H9 (cell line): ENCODE measurements around the gene PTEN. TPM values are rescaled to one million over a fixed set of nuclear protein-coding genes. Genes with fewer than 3 reads are reported as not detected.

Experiments
- DNase-seq: peaks from one replicate; pipeline ENCODE4 v3.0.0-alpha.2; 2017
- H2AFZ ChIP-seq: one replicate; pipeline ENCODE4 v1.6.1; 2013; ENCODE audit warnings: mild to moderate bottlenecking, low read length, control low read depth, moderate library complexity
- H2AK5ac ChIP-seq: 2 replicates; pipeline ENCODE4 v1.6.1; 2013; ENCODE audit warnings: low read length, control low read depth, mixed read lengths; ENCODE audit not compliant: insufficient read length
- H2BK120ac ChIP-seq: one replicate; pipeline ENCODE4 v1.6.1; 2013; ENCODE audit warnings: low read depth, mild to moderate bottlenecking, low read length, control low read depth, inconsistent platforms; ENCODE audit not compliant: poor library complexity, severe bottlenecking
- H2BK12ac ChIP-seq: 2 replicates; pipeline ENCODE4 v1.6.1; 2013; ENCODE audit warnings: low read length, control low read depth, mixed read lengths, low read depth; ENCODE audit not compliant: insufficient read length
- H2BK15ac ChIP-seq: 2 replicates; pipeline ENCODE4 v1.6.1; 2013; ENCODE audit warnings: low read depth, low read length, control low read depth
- H2BK20ac ChIP-seq: one replicate; pipeline ENCODE4 v1.6.1; 2013; ENCODE audit warnings: low read depth, mild to moderate bottlenecking, low read length, control low read depth, inconsistent platforms; ENCODE audit not compliant: poor library complexity, severe bottlenecking
- H2BK5ac ChIP-seq: 2 replicates; pipeline ENCODE4 v1.6.1; 2013; ENCODE audit warnings: low read length, control low read depth, mixed read lengths; ENCODE audit not compliant: insufficient read length
- H3K14ac ChIP-seq: 2 replicates; pipeline ENCODE4 v1.6.1; 2013; ENCODE audit warnings: low read length, control low read depth; ENCODE audit not compliant: insufficient read depth
- H3K18ac ChIP-seq: 2 replicates; pipeline ENCODE4 v1.6.1; 2013; ENCODE audit warnings: low read depth, mild to moderate bottlenecking, mixed read lengths, low read length, control low read depth; ENCODE audit not compliant: insufficient read length
- H3K23ac ChIP-seq: 2 replicates; pipeline ENCODE4 v1.6.1; 2013; ENCODE audit warnings: low read length, control low read depth, mixed read lengths, low read depth; ENCODE audit not compliant: insufficient read length
- H3K23me2 ChIP-seq: 2 replicates; pipeline ENCODE4 v1.6.1; 2013; ENCODE audit warnings: low read depth, mild to moderate bottlenecking, mixed read lengths, low read length, control low read depth; ENCODE audit not compliant: insufficient read length, poor library complexity, severe bottlenecking
- H3K27ac ChIP-seq: 2 replicates; pipeline ENCODE4 v1.5.1; 2013; ENCODE audit warnings: low read length, control low read depth, mixed read lengths, low read depth; ENCODE audit not compliant: insufficient read length
- H3K27me3 ChIP-seq: 2 replicates; pipeline ENCODE4 v1.6.1; 2013; ENCODE audit warnings: low read length, control low read depth, inconsistent platforms; ENCODE audit not compliant: insufficient read depth
- H3K4ac ChIP-seq: 2 replicates; pipeline ENCODE4 v1.6.1; 2013; ENCODE audit warnings: low read depth, mild to moderate bottlenecking, control low read depth, inconsistent platforms, low read length, moderate library complexity
- H3K4me1 ChIP-seq: 2 replicates; pipeline ENCODE4 v1.6.1; 2013; ENCODE audit warnings: low read length, control low read depth, inconsistent platforms; ENCODE audit not compliant: insufficient read depth
- H3K4me2 ChIP-seq: 2 replicates; pipeline ENCODE4 v1.6.1; 2013; ENCODE audit warnings: low read length, control low read depth, mixed read lengths; ENCODE audit not compliant: insufficient read length, insufficient read depth
- H3K56ac ChIP-seq: 2 replicates; pipeline ENCODE4 v1.6.1; 2013; ENCODE audit warnings: low read depth, mild to moderate bottlenecking, mixed read lengths, low read length, control low read depth; ENCODE audit not compliant: insufficient read length
- H3K79me1 ChIP-seq: 2 replicates; pipeline ENCODE4 v1.6.1; 2013; ENCODE audit warnings: low read depth, mild to moderate bottlenecking, moderate library complexity, low read length, control low read depth, inconsistent platforms; ENCODE audit not compliant: insufficient read depth, poor library complexity, severe bottlenecking
- H3K79me2 ChIP-seq: 2 replicates; pipeline ENCODE4 v1.6.1; 2013; ENCODE audit warnings: low read length, control low read depth, inconsistent platforms; ENCODE audit not compliant: insufficient read depth
- H3K9ac ChIP-seq: 2 replicates; pipeline ENCODE4 v1.6.1; 2013; ENCODE audit warnings: low read length, control low read depth, mixed read lengths; ENCODE audit not compliant: insufficient read length; ENCODE audit errors: extremely low read depth
- H3K9me3 ChIP-seq: one replicate; pipeline ENCODE4 v1.6.1; 2013; ENCODE audit warnings: low read depth, low read length, inconsistent platforms; ENCODE audit not compliant: control insufficient read depth
- H3T11ph ChIP-seq: one replicate; pipeline ENCODE4 v1.6.1; 2013; ENCODE audit warnings: mild to moderate bottlenecking, low read length, control low read depth, inconsistent platforms
- H4K20me1 ChIP-seq: one replicate; pipeline ENCODE4 v1.6.1; 2013; ENCODE audit not compliant: control insufficient read depth, insufficient read length, insufficient read depth
- H4K5ac ChIP-seq: 2 replicates; pipeline ENCODE4 v1.6.1; 2013; ENCODE audit warnings: low read depth, mild to moderate bottlenecking, mixed read lengths, low read length, control low read depth; ENCODE audit not compliant: insufficient read length
- H4K8ac ChIP-seq: replicated peaks from 2 replicates; pipeline ENCODE4 v1.6.1; 2013; ENCODE audit warnings: low read length, control low read depth, mixed read lengths, low read depth; ENCODE audit not compliant: insufficient read length
- H4K91ac ChIP-seq: 2 replicates; pipeline ENCODE4 v1.6.1; 2013; ENCODE audit warnings: low read depth, mild to moderate bottlenecking, moderate library complexity, mixed read lengths, low read length, control low read depth; ENCODE audit not compliant: insufficient read length
- H3K27ac Mint-ChIP-seq, 3 experiments: 2 replicates in 2 of 3; 3 replicates in 1 of 3; pipeline ENCODE4 v1.8.0; 2020 to 2021; ENCODE audit warnings: mixed read lengths in 3 of 3, mild to moderate bottlenecking in 1 of 3, moderate library complexity in 1 of 3
- H3K27me3 Mint-ChIP-seq: 2 replicates; pipeline ENCODE4 v1.8.0; 2021; ENCODE audit warnings: low read depth, mild to moderate bottlenecking, moderate library complexity, mixed read lengths
- H3K36me3 Mint-ChIP-seq, 3 experiments: 2 replicates in 2 of 3; 3 replicates in 1 of 3; pipeline ENCODE4 v1.8.0; 2020 to 2021; ENCODE audit warnings: low read depth in 3 of 3, mixed read lengths in 3 of 3; ENCODE audit not compliant: insufficient read depth in 1 of 3
- H3K4me1 Mint-ChIP-seq, 2 experiments: 2 replicates each; pipeline ENCODE4 v1.8.0; 2020; ENCODE audit warnings: mixed read lengths in 2 of 2
- H3K4me3 Mint-ChIP-seq, 2 experiments: 2 replicates in 1 of 2; 3 replicates in 1 of 2; pipeline ENCODE4 v1.8.0; 2020 to 2021; ENCODE audit warnings: mild to moderate bottlenecking in 2 of 2, mixed read lengths in 2 of 2, moderate library complexity in 1 of 2
- H3K9me3 Mint-ChIP-seq, 2 experiments: 2 replicates in 1 of 2; 3 replicates in 1 of 2; pipeline ENCODE4 v1.8.0; 2020; ENCODE audit warnings: mild to moderate bottlenecking in 2 of 2, mixed read lengths in 2 of 2, moderate library complexity in 1 of 2
- WGBS: extraction: QIAGEN DNeasy Blood & Tissue Kit; methylation state at CpG from one replicate; pipeline ENCODE4 v1.1.7; 2013; ENCODE audit warnings: missing lambda C conversion rate, low lambda C conversion rate, mixed read lengths; ENCODE audit not compliant: insufficient read length; ENCODE audit errors: extremely low coverage; 5-methylcytosine and 5-hydroxymethylcytosine counted together
- total RNA-seq: library from RNA; stranded (reverse); gene quantifications from 2 replicates; pipeline ENCODE4 v1.2.1, GENCODE V29; 2021
- TF ChIP-seq, protein P1 (sequence below): fragments of 200-600 bp; sonication (generic); conservative IDR thresholded peaks from 3 replicates; pipeline ENCODE4 v1.8.0; 2021; ENCODE audit warnings: antibody characterized with exemption, mild to moderate bottlenecking

Gene PTEN
- total RNA-seq, 1 experiment from 2014 or later, result 52.8 TPM

DNA sequence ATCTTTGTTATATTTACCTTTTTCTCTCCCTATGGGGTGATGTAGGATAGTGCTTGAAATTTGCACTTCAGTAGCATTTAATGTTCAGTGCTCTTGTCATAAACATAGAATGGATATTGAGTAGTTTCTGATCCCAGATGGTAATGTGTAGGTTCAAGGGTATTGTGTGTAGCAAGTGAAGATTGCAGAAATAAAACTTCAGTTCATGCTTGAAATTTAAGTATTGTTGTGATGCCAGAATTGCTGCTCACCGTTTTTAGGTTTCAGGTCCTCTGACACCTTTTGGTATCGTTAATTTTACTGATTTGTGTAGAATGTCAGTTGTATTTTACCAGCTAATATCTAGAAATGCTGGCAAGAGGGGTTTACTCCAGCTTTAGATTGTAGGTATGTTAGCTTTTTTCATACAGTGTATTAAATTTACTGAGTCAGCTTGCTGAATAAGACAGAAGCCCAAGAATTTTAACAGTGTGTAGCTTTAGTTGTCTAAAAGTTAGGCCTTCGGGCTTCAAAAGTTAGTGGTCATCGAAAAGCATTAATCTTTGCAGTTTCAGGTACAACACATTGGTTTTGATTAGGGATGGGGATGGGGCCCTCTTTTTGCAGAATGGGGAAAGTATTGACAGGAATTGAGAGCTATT is 1.9 kb downstream of the PTEN start:
- Histone ChIP-seq H2BK20ac (no peak overlapping the region), H3K18ac (no peak overlapping the region), H2BK5ac (no peak overlapping the region), H3K14ac (no peak overlapping the region), H2BK15ac (no peak overlapping the region), H3K4me2 (peak overlapping the region; percentile 96), H2AFZ (no peak overlapping the region), H3K23ac (no peak overlapping the region), H3K9ac (peak overlapping the region; percentile 20), H2AK5ac (no peak overlapping the region), H2BK12ac (no peak overlapping the region), H2BK120ac (no peak overlapping the region), H3K23me2 (peaks cover 17% of the 10 kb centered on the region), H4K91ac (no peak overlapping the region), H3K4ac (no peak overlapping the region), H4K20me1 (no peaks in the 10 kb centered on the region), H3T11ph (no peak overlapping the region), H3K27ac (no peak overlapping the region), H3K4me1 (no peaks in the 10 kb centered on the region), H3K9me3 (no peaks in the 10 kb centered on the region), H4K5ac (no peak overlapping the region), H3K79me2 (peaks cover 24% of the 10 kb centered on the region; the same call in 1 of the 2 replicates), H3K27me3 (no peaks in the 10 kb centered on the region), H3K56ac (no peak overlapping the region), H3K79me1 (no peaks in the 10 kb centered on the region), H4K8ac (no peak overlapping the region)
- no CpG with 5 or more reads among the region's 4 CpGs for WGBS
- H3K4me3 Mint-ChIP-seq, result peak overlapping the region; percentile 97 to 98
- H3K27me3 Mint-ChIP-seq, result peaks cover 6% of the 10 kb centered on the region; the same call in 1 of the 2 replicates
- peaks cover 37 to 41% of the 10 kb centered on the region in 2 experiments for H3K4me1 Mint-ChIP-seq
- DNase-seq, result no peak
- TF ChIP-seq, protein P1, sequence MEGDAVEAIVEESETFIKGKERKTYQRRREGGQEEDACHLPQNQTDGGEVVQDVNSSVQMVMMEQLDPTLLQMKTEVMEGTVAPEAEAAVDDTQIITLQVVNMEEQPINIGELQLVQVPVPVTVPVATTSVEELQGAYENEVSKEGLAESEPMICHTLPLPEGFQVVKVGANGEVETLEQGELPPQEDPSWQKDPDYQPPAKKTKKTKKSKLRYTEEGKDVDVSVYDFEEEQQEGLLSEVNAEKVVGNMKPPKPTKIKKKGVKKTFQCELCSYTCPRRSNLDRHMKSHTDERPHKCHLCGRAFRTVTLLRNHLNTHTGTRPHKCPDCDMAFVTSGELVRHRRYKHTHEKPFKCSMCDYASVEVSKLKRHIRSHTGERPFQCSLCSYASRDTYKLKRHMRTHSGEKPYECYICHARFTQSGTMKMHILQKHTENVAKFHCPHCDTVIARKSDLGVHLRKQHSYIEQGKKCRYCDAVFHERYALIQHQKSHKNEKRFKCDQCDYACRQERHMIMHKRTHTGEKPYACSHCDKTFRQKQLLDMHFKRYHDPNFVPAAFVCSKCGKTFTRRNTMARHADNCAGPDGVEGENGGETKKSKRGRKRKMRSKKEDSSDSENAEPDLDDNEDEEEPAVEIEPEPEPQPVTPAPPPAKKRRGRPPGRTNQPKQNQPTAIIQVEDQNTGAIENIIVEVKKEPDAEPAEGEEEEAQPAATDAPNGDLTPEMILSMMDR, result no peak
- H3K27ac Mint-ChIP-seq, result no peak overlapping the region
- H3K9me3 Mint-ChIP-seq, result no peaks in the 10 kb centered on the region; a peak in 1 of 5 replicates
- peaks cover 0 to 6% (median 5%) of the 10 kb centered on the region in 3 experiments; a peak in 5 of 7 replicates for H3K36me3 Mint-ChIP-seq
